ENCODE data around the gene SUSD5. TPM values are rescaled to one million over a fixed set of nuclear protein-coding genes. Genes with fewer than 3 reads are reported as not detected.

Gene SUSD5
- total and polyA plus RNA-seq, 2 of the 4 experiments (the other 2 are of a cell fraction) = 1.4 to 2.9 TPM

- no peak for TF ChIP-seq NFE2L2 (IDR thresholded peaks at IDR 0.05; ENCODE audit: low read depth, low read length)
Measured at GRCh38 chr3:33145901-33146580, 72.6 kb downstream of the SUSD5 start (continued).

- no peak overlapping the region for H2AFZ ChIP-seq (replicated peaks; ENCODE audit: low read length, poor library complexity)
- no peaks in the 10 kb centered on the region for H3K9me3 ChIP-seq (ENCODE audit: control insufficient read depth, insufficient read depth, low read length)
- H4K5ac ChIP-seq (ENCODE audit: low read depth, low read length) = no peak overlapping the region
- no peak overlapping the region for H3K27ac ChIP-seq (ENCODE audit: insufficient read depth, low read length)
- intact Hi-C loops (cut with micrococcal nuclease) (no loop called here), in situ Hi-C loops (cut with MboI; ENCODE audit: low sequenced_read_pairs) (no loop called here), dilution Hi-C loops (cut with HindIII; ENCODE audit: low sequenced_read_pairs, unreplicated experiment) (loop anchor here (25.0 kb wide), 1 partner anchor 242 kb away; no protein-coding TSS in a partner anchor)
- H3K4ac ChIP-seq (ENCODE audit: low read depth, low read length) = no peak overlapping the region
- H2BK20ac ChIP-seq (ENCODE audit: low read depth, low read length) = no peak overlapping the region
- no peak overlapping the region for H3K14ac ChIP-seq (replicated peaks; ENCODE audit: low read depth, low read length)
- ChIA-PET POLR2A (ENCODE audit: unreplicated experiment) (no interaction called here), CTCF (no interaction called here)
- BruUV-seq (replicated peaks) = no TSS peak
- no peak overlapping the region for H3K4me2 ChIP-seq (ENCODE audit: low read depth, low read length)
- H3K4me3 ChIP-seq (ENCODE audit: insufficient read depth, low read depth, low read length) = no peak overlapping the region
- TF ChIP-seq SMC3 (IDR thresholded peaks at IDR 0.05; ENCODE audit: low read depth, low read length) (no peak), MAZ (IDR thresholded peaks at IDR 0.05; ENCODE audit: borderline replicate concordance, low read depth, low read length) (no peak), RAD21 (IDR thresholded peaks at IDR 0.05; ENCODE audit: low read length) (no peak), CTCF (conservative IDR thresholded peaks at IDR 0.05; ENCODE audit: low read depth, low read length) (no peak), ELK1 (IDR thresholded peaks at IDR 0.05; ENCODE audit: borderline replicate concordance, low read depth, low read length) (no peak), FOS (IDR thresholded peaks at IDR 0.05; ENCODE audit: low read depth, low read length) (no peak), POLR2A (IDR thresholded peaks at IDR 0.05; ENCODE audit: low read depth, low read length) (no peak), NFE2L2 (IDR thresholded peaks at IDR 0.05; ENCODE audit: low read depth, low read length) (no peak)
- H3K27me3 ChIP-seq (ENCODE audit: control insufficient read depth, insufficient read depth, low read length) = no peaks in the 10 kb centered on the region
- no peak for DNase-seq
- H3K9ac ChIP-seq (ENCODE audit: low read depth, low read length) = no peak overlapping the region
- H3K18ac ChIP-seq (ENCODE audit: low read depth, low read length) = no peak overlapping the region
- no peak overlapping the region for H2BK15ac ChIP-seq (ENCODE audit: low read depth, low read length)
- peaks cover 12% of the 10 kb centered on the region for H3K36me3 ChIP-seq (ENCODE audit: control insufficient read depth, insufficient read depth, low read length)
- no peak for ATAC-seq (ENCODE audit: low read depth)
- peaks cover 7% of the 10 kb centered on the region; the same call in 1 of the 2 replicates for H3K9me1 ChIP-seq (ENCODE audit: insufficient read depth, low read length)
- no peak overlapping the region for H2BK120ac ChIP-seq (ENCODE audit: low read depth, low read length)
- no peak overlapping the region for H2BK5ac ChIP-seq (ENCODE audit: low read depth, low read length, poor library complexity, severe bottlenecking)
- WGBS, 2 experiments (ENCODE audit: extremely low coverage in 2 of 2, insufficient read length in 1 of 2) = no CpG with 5 or more reads among the region's 16 CpGs
- no peaks in the 10 kb centered on the region for H3K79me1 ChIP-seq (ENCODE audit: low read depth in 1 of 2, low read length in 2 of 2)
- no peak overlapping the region for H2AK9ac ChIP-seq (replicated peaks; ENCODE audit: low read depth, low read length, poor library complexity)
- H3K56ac ChIP-seq (ENCODE audit: extremely low read depth, insufficient read depth, low read length) = no peak overlapping the region
- H4K91ac ChIP-seq (ENCODE audit: insufficient read depth, low read depth, low read length) = no peak overlapping the region
- H3K23ac ChIP-seq (ENCODE audit: low read depth, low read length) = no peak overlapping the region
- H2AK5ac ChIP-seq (ENCODE audit: low read depth, low read length) = no peak overlapping the region
- peaks cover 6% of the 10 kb centered on the region for H3K4me1 ChIP-seq (ENCODE audit: control insufficient read depth, insufficient read depth, low read length)
- no peaks in the 10 kb centered on the region; the same call in 1 of the 2 replicates for H4K20me1 ChIP-seq (ENCODE audit: insufficient read depth, low read length)
- H4K8ac ChIP-seq (ENCODE audit: low read depth in 2 of 2, low read length in 2 of 2) = no peak overlapping the region
Measured at GRCh38 chr3:33145221-33145900, 73.2 kb downstream of the SUSD5 start.

Data from IMR-90 (cell line).